ENCODE results near the gene PORCN.

The PORCN gene

GRCh38 chrX:48477960-48478755 lies 30.6 kb upstream of the PORCN start:
- DNase-seq = no peak

GRCh38 chrX:48478806-48479205 lies 30.0 kb upstream of the PORCN start:
- no peak for DNase-seq

- DNase-seq = no peak
Measured at GRCh38 chrX:48480142-48480541, 28.6 kb upstream of the PORCN start.

- DNase-seq = no peak
Measured at GRCh38 chrX:48480583-48480982, 28.2 kb upstream of the PORCN start.

GRCh38 chrX:48482526-48482925 lies 26.3 kb upstream of the PORCN start:
- DNase-seq = no peak

- DNase-seq = no peak
Measured at GRCh38 chrX:48487362-48487798, 21.4 kb upstream of the PORCN start.

GRCh38 chrX:48488034-48488433 lies 20.8 kb upstream of the PORCN start:
- DNase-seq = no peak

GRCh38 chrX:48489296-48489695 lies 19.5 kb upstream of the PORCN start:
- no peak for DNase-seq

- DNase-seq = no peak
Measured at GRCh38 chrX:48489892-48490291, 18.9 kb upstream of the PORCN start.

GRCh38 chrX:48490661-48491060 lies 18.1 kb upstream of the PORCN start:
- no peak for DNase-seq

GRCh38 chrX:48491809-48492208 lies 17.0 kb upstream of the PORCN start:
- DNase-seq = no peak

- DNase-seq = no peak
Measured at GRCh38 chrX:48492293-48492910, 16.4 kb upstream of the PORCN start.

- no peak for DNase-seq
Measured at GRCh38 chrX:48493890-48494364, 14.9 kb upstream of the PORCN start.

- no peak for DNase-seq
Measured at GRCh38 chrX:48496660-48497059, 12.1 kb upstream of the PORCN start.

- DNase-seq = no peak
Measured at GRCh38 chrX:48497871-48498270, 10.9 kb upstream of the PORCN start.

- no peak for DNase-seq
Measured at GRCh38 chrX:48498374-48498809, 10.4 kb upstream of the PORCN start.

GRCh38 chrX:48504261-48504660 lies 4.5 kb upstream of the PORCN start:
- DNase-seq = no peak

- no peak for DNase-seq
Measured at GRCh38 chrX:48505481-48505880, 3.3 kb upstream of the PORCN start.

GRCh38 chrX:48507246-48507645 lies 1.5 kb upstream of the PORCN start:
- DNase-seq = no peak

GRCh38 chrX:48509245-48509590 lies 426 bp downstream of the PORCN start:
- DNase-seq = no peak

- DNase-seq = no peak
Measured at GRCh38 chrX:48509619-48510018, 827 bp downstream of the PORCN start.

- no peak for DNase-seq
Measured at GRCh38 chrX:48511560-48511959, 2.8 kb downstream of the PORCN start.

GRCh38 chrX:48512371-48512935 lies 3.7 kb downstream of the PORCN start:
- DNase-seq = no peak

- no peak for DNase-seq
Measured at GRCh38 chrX:48513670-48514069, 4.9 kb downstream of the PORCN start.

Data from activated CD4-positive, CD25-positive, alpha-beta regulatory T cell (primary cell).